ENCODE results near the gene CCDC154. TPM values are rescaled to one million over a fixed set of nuclear protein-coding genes. Genes with fewer than 3 reads are reported as not detected.

The CCDC154 gene
- total RNA-seq, 6 experiments from 2014 or later = 0.25 to 1.7 (median 0.79) TPM; not detected in 1

DNA sequence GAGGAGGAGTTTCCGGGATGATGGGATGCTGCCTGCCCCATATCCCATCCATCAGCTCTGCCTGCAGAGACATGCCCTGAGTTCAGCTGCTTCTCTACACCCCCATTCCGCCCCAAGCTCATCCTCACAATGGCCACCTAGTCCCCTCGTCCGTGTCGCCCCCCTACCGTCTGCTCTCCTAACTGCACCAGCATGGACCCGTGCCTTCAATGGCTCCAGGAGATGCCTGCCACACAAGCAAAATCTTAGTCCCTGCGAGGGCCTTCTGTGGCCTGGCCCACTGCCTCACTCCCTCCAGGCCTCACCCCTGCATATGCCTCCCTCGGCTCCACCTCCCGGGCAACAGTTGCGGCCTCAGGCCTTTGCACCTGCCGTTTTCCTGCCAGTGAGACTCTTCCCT, 47.0 kb upstream of the CCDC154 start:
- ATAC-seq (no peak), DNase-seq (no peak)
- H3K4me3 ChIP-seq = no peak overlapping the region
- TF ChIP-seq, protein P1, sequence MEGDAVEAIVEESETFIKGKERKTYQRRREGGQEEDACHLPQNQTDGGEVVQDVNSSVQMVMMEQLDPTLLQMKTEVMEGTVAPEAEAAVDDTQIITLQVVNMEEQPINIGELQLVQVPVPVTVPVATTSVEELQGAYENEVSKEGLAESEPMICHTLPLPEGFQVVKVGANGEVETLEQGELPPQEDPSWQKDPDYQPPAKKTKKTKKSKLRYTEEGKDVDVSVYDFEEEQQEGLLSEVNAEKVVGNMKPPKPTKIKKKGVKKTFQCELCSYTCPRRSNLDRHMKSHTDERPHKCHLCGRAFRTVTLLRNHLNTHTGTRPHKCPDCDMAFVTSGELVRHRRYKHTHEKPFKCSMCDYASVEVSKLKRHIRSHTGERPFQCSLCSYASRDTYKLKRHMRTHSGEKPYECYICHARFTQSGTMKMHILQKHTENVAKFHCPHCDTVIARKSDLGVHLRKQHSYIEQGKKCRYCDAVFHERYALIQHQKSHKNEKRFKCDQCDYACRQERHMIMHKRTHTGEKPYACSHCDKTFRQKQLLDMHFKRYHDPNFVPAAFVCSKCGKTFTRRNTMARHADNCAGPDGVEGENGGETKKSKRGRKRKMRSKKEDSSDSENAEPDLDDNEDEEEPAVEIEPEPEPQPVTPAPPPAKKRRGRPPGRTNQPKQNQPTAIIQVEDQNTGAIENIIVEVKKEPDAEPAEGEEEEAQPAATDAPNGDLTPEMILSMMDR (IDR thresholded peaks at IDR 0.05) = no peak
- TF ChIP-seq POLR2A (IDR thresholded peaks at IDR 0.05) = no peak
- no peaks in the 10 kb centered on the region for H3K9me3 ChIP-seq
- no peaks in the 10 kb centered on the region for H3K27me3 ChIP-seq
- H3K36me3 ChIP-seq = peaks cover 0 to 10% (median 0%) of the 10 kb centered on the region in 4 donors
- H3K27ac ChIP-seq = no peak overlapping the region
- H3K4me1 ChIP-seq = peaks cover 0 to 14% (median 5%) of the 10 kb centered on the region in 4 donors
- 84% methylated on average over 6 of the region's 12 CpGs for WGBS (ENCODE audit: insufficient coverage, low coverage, low lambda C conversion rate, missing lambda C conversion rate)
- intact Hi-C loops (cut with DNase I) = no loop called here

DNA sequence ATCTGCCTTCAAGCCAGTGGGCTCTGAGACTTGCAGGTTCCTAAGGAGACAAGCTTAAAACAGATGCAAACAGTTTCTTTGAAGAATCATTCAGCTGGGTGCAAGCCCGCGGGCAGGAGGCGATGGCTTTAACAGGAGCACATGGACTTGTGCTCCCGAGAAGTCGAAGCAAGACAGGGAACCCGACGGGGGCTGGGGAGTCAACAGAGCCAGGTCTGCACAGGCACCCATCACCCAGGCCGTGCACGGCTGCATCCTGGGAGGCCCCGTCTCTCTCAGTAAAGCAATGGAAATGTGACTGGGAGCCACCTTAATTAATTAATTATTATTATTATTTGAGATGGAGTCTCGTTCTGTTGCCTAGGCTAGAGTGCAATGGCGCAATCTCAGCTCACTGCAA, 44.7 kb upstream of the CCDC154 start:
- 86% methylated on average over 9 of the region's 12 CpGs for WGBS (ENCODE audit: insufficient coverage, low coverage, low lambda C conversion rate, missing lambda C conversion rate)
- DNase-seq (no peak), ATAC-seq (no peak)
- Histone ChIP-seq H3K27me3 (no peaks in the 10 kb centered on the region), H3K27ac (no peak overlapping the region), H3K9me3 (no peaks in the 10 kb centered on the region), H3K4me1 (peaks cover 0 to 8% (median 1%) of the 10 kb centered on the region in 4 donors), H3K4me3 (no peak overlapping the region), H3K36me3 (no peaks in the 10 kb centered on the region)
- no peak for TF ChIP-seq POLR2A (IDR thresholded peaks at IDR 0.05)
- TF ChIP-seq, protein P1 (IDR thresholded peaks at IDR 0.05) = no peak
- intact Hi-C loops (cut with DNase I) = no loop called here

DNA sequence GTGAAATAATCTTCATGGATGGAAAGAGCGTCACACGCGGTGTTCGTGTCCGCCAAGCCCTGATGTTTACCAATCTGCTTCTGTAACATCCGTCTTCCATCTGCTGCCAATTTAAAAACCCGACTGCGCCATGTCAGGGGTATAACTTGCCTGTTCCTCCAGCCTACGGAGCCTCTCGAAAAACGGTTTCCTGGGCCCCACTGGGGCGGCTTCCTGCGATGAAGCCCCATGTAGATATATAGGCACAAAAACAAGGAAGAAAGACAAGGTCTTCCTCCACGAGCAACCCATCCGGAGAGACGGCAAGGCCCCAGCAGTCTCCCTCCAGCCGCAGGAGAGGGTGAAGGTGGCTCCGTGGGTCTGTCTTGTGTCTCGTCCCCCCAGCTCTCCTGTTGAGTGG, 44.3 kb upstream of the CCDC154 start, which contains the start of gene PTX4:
Gene PTX4, minus strand, starts transcription at position 326 of the 400 bp plus-strand sequence. Its CDS starts 35 bp downstream, at position 291.
- 76% methylated on average over 10 of the region's 19 CpGs for WGBS (ENCODE audit: insufficient coverage, low coverage, low lambda C conversion rate, missing lambda C conversion rate)
- ATAC-seq = no peak

DNA sequence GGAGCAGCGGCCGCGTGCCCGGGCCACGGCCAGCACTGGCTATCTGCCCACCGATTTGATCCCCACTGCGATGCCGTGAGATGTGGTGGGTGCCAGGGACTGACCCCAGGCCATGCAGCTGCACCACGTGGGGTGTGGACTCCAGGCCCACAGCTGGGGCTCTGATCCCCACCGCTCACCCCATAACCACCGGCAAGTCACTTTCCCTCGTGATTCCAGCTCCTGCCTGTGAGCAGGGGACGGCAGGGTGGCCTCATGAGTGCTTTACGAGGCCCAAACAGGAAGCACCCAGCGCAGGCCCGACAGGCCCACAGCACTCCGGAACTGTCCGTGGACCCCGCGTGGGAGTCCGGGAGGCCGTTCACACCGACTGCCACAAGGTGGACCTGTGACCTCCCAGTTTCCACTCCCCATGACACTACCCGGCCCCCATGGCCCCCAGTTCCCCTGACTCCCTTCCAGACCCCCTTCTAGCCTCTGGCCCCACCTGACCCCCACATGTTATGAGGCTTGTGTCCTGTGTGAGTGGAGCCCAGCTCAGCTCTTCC, 43.8 kb upstream of the CCDC154 start:
- DNase-seq = no peak

More for the DNA sequence above, 44.3 kb upstream of the CCDC154 start, which contains the start of gene PTX4:
- intact Hi-C loops (cut with DNase I) = no loop called here
- H3K27ac ChIP-seq = no peak within 1 kb of the TSS
- no peak for DNase-seq
- TF ChIP-seq POLR2A (IDR thresholded peaks at IDR 0.05) = no peak
- TF ChIP-seq, protein P1 (IDR thresholded peaks at IDR 0.05) = no peak
- no peaks in the 10 kb centered on the region for H3K9me3 ChIP-seq
- H3K4me3 ChIP-seq = no peak within 1 kb of the TSS
- H3K36me3 ChIP-seq = no peaks in the 10 kb centered on the region
- peaks cover 0 to 4% (median 0%) of the 10 kb centered on the region in 4 donors for H3K4me1 ChIP-seq
- no peaks in the 10 kb centered on the region for H3K27me3 ChIP-seq

More for the DNA sequence above, 43.8 kb upstream of the CCDC154 start:
- TF ChIP-seq, protein P1 (IDR thresholded peaks at IDR 0.05) = no peak
- TF ChIP-seq POLR2A (IDR thresholded peaks at IDR 0.05) = no peak
- no peak overlapping the region for H3K4me3 ChIP-seq
- no CpG with 5 or more reads among the region's 24 CpGs for WGBS (ENCODE audit: insufficient coverage, low coverage, low lambda C conversion rate, missing lambda C conversion rate)
- no peaks in the 10 kb centered on the region for H3K9me3 ChIP-seq
- ATAC-seq = no peak
- intact Hi-C loops (cut with DNase I) = no loop called here
- no peak overlapping the region for H3K27ac ChIP-seq
- H3K27me3 ChIP-seq = no peaks in the 10 kb centered on the region
- peaks cover 0 to 4% (median 0%) of the 10 kb centered on the region in 4 donors for H3K4me1 ChIP-seq
- no peaks in the 10 kb centered on the region for H3K36me3 ChIP-seq

Measured in right lobe of liver (tissue), 6 donors.